Measurements from ENCODE around the gene AGAP5. TPM values are rescaled to one million over a fixed set of nuclear protein-coding genes. Genes with fewer than 3 reads are reported as not detected.

Gene AGAP5
- total and polyA plus RNA-seq, 9 of the 15 experiments (the other 6 are each of a cell fraction or from before 2014, with no cell fraction given), result 0.32 to 7.5 (median 5.3) TPM

DNA sequence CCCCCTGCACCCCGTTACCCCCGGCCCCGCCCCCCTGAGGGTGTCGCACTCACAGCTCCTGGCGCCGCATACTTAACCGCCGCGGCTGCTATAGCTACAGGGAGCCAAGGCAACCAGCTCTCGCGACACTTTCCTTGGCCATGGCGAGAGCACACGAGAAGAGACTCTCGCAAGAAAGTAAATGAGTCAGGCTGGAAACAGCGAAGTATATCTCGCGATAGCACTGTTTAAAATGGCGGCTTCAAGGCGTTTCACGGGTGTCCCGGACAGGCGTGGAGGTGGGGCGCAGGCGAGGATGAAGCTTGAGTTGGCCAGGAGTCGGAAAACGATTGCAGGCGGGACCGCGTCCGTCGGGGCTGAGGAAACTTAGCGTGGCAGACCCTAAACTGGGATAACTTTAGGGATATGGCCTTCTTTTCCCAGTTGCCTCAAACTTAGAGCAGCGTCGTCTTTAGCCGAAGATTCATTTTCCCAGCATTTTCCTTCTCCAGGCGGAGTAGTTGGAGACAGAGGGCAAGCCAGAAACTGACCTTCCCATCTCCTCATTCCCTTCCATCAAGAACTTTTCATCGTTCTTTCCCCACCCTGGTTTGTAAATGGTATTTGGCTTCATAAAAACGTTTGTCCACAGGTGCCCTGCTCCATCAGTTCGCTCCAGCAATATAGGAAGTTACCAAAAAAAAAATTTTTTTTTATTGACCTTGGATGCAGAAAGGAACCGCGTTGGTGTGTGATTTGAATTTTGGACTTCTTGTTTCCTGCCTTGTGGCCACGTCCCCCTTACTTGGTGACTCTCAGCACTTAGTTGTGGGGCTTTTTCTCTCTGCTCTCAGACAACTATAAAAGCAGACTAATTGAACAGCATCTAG, 71.8 kb downstream of the AGAP5 start:
- peak; percentile 99 for FAIRE-seq
- in situ Hi-C loops (cut with MboI), result no loop called here
- TF ChIP-seq HDGF (IDR thresholded peaks at IDR 0.05) (0 out of 2 replicates have a peak, but pooled peaks have one; percentile 17), TRIM25 (IDR thresholded peaks at IDR 0.05; ENCODE audit: borderline replicate concordance) (no peak), RREB1 (CRISPR knock-in tag; IDR thresholded peaks at IDR 0.05) (no peak), FOXK1 (CRISPR knock-in tag; IDR thresholded peaks at IDR 0.05; ENCODE audit: borderline replicate concordance) (no peak), BCL6 (CRISPR knock-in tag; IDR thresholded peaks at IDR 0.05) (no peak), RBM17 (IDR thresholded peaks at IDR 0.05; ENCODE audit: borderline replicate concordance, low read depth, low read length) (no peak), SIN3A (IDR thresholded peaks at IDR 0.05; ENCODE audit: borderline replicate concordance in 2 of 2, control insufficient read depth in 1 of 2, low read depth in 2 of 2, low read length in 2 of 2) (peak; percentile 92 to 94; a peak in 3 of 4 replicates), MEIS2 (IDR thresholded peaks at IDR 0.05; ENCODE audit: partially characterized antibody) (no peak), ARID1B (IDR thresholded peaks at IDR 0.05) (no peak), STAG1 (CRISPR knock-in tag; IDR thresholded peaks at IDR 0.05; ENCODE audit: borderline replicate concordance) (no peak)
- TF ChIP-seq, protein P1, sequence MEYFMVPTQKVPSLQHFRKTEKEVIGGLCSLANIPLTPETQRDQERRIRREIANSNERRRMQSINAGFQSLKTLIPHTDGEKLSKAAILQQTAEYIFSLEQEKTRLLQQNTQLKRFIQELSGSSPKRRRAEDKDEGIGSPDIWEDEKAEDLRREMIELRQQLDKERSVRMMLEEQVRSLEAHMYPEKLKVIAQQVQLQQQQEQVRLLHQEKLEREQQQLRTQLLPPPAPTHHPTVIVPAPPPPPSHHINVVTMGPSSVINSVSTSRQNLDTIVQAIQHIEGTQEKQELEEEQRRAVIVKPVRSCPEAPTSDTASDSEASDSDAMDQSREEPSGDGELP (CRISPR knock-in tag; IDR thresholded peaks at IDR 0.05; ENCODE audit: borderline replicate concordance), result peak; percentile 75

More for the DNA sequence above, 71.8 kb downstream of the AGAP5 start:
- ATAC-seq, result peak; percentile 95
- no peaks in the 10 kb centered on the region for H3K9me3 ChIP-seq (replicated peaks; ENCODE audit: control insufficient read depth, insufficient read depth, low read depth, low read length)
- no peaks in the 10 kb centered on the region for H3K36me3 ChIP-seq (ENCODE audit: control insufficient read depth, insufficient read depth, low read length)
- intact Hi-C loops (cut with micrococcal nuclease), result loop anchor here (5.0 kb wide), 2 partner anchors 34 to 99 kb away; partner anchors contain the start of gene USP54
- peaks cover 33% of the 10 kb centered on the region for H3K79me2 ChIP-seq (ENCODE audit: control insufficient read depth, insufficient read depth, low read length)
- peak overlapping the region; percentile 87 for H3K27ac ChIP-seq (ENCODE audit: extremely low read depth, low read depth, low read length)
- no peaks in the 10 kb centered on the region for H3K27me3 ChIP-seq (ENCODE audit: control insufficient read depth in 2 of 2, insufficient read depth in 2 of 2, low read length in 2 of 2)
- ChIA-PET POLR2A (interaction anchor here (0.5 to 2.9 kb wide), 23 partner anchors 9 to 1275 kb away, joined by 3 to 18 read pairs (median 3); partner anchors contain the start of genes CHCHD1, MYOZ1, PPP3CB and USP54), CTCF (ENCODE audit: low intra/inter-chr PET ratio) (interaction anchor here (0.6 kb wide), 1 partner anchor 8 kb away, joined by 4 read pairs; no protein-coding TSS in a partner anchor)
- BruUV-seq (replicated peaks), result TSS peak; percentile 88
- peak overlapping the region; percentile 97 to 99 for H3K9ac ChIP-seq (ENCODE audit: insufficient read depth in 1 of 2, low read depth in 2 of 2, low read length in 2 of 2)
- peak overlapping the region; percentile 86 for H3K4me3 ChIP-seq
- peaks cover 7 to 14% of the 10 kb centered on the region in 2 experiments; a peak in 4 of 5 replicates for H3K4me1 ChIP-seq (replicated peaks in 1 of 2; ENCODE audit: control insufficient read depth in 2 of 2, insufficient read depth in 2 of 2, low read length in 2 of 2)
- no peaks in the 10 kb centered on the region for H3K9me1 ChIP-seq (ENCODE audit: control insufficient read depth, insufficient read depth, low read length)
- no peaks in the 10 kb centered on the region for H4K20me1 ChIP-seq (replicated peaks; ENCODE audit: control insufficient read depth, insufficient read depth, low read length)
- peak; percentile 97 to 99 (median 98) for DNase-seq (ENCODE audit: extremely low read depth in 1 of 4, low spot score in 3 of 4)
- H3K4me2 ChIP-seq (ENCODE audit: insufficient read depth, low read length), result peak overlapping the region; percentile 95
- H2AFZ ChIP-seq (ENCODE audit: low read depth, low read length), result peak overlapping the region; percentile 96
- under 1% methylated on average over 42 of the region's 42 CpGs for WGBS (ENCODE audit: insufficient coverage, low coverage, missing lambda C conversion rate)
